ENCODE measurements around the gene CCDC148. TPM values are rescaled to one million over a fixed set of nuclear protein-coding genes. Genes with fewer than 3 reads are reported as not detected.

CCDC148 gene
- polyA plus RNA-seq, 2 of the 4 experiments (the other 2 are of a cell fraction): 0.41 to 0.85 TPM

GRCh38 chr2:158239271-158239670 lies 217.3 kb downstream of the CCDC148 start (continued):
- TF ChIP-seq E2F6 (IDR thresholded peaks at IDR 0.05; ENCODE audit: borderline replicate concordance, low read depth) (no peak), CBX8 (IDR thresholded peaks at IDR 0.05) (no peak), RCOR1 (IDR thresholded peaks at IDR 0.05; ENCODE audit: low read depth, low read length) (no peak)

GRCh38 chr2:158234497-158234896 lies 222.1 kb downstream of the CCDC148 start:
- H3K4me1 ChIP-seq: peaks cover 7% of the 10 kb centered on the region; the same call in 1 of the 3 replicates
- H3K4me3 ChIP-seq: no peak overlapping the region
- H3K4me2 ChIP-seq: no peak overlapping the region
- 98% methylated on average over 1 of the region's 1 CpG for WGBS (ENCODE audit: missing lambda C conversion rate)
- CTCF ChIA-PET: no interaction called here
- no peaks in the 10 kb centered on the region for H3K9me3 ChIP-seq
- FAIRE-seq (no peak), DNase-seq (ENCODE audit: low read depth in 1 of 2, low spot score in 1 of 2) (no peak), ATAC-seq (no peak)
- POLR2A ChIA-PET: no interaction called here
- no peak for TF ChIP-seq FOSB (CRISPR knock-in tag; IDR thresholded peaks at IDR 0.05)
- no peak for TF ChIP-seq FOXS1 (CRISPR knock-in tag; IDR thresholded peaks at IDR 0.05)
- TF ChIP-seq HES2 (IDR thresholded peaks at IDR 0.05): no peak
- no peak for TF ChIP-seq ELK1 (IDR thresholded peaks at IDR 0.05; ENCODE audit: low read depth, low read length)
- TF ChIP-seq RFX5 (IDR thresholded peaks at IDR 0.05): no peak
- TF ChIP-seq EHF (CRISPR knock-in tag; IDR thresholded peaks at IDR 0.05): no peak
- no peak for TF ChIP-seq MAX (IDR thresholded peaks at IDR 0.05)
- no peak for TF ChIP-seq BCL3 (IDR thresholded peaks at IDR 0.05)
- TF ChIP-seq SREBF2 (IDR thresholded peaks at IDR 0.05): no peak
- TF ChIP-seq FOSL2 (IDR thresholded peaks at IDR 0.05): no peak
- TF ChIP-seq FOSL2 (CRISPR knock-in tag; IDR thresholded peaks at IDR 0.05): no peak
- no peak for TF ChIP-seq EHMT2 (IDR thresholded peaks at IDR 0.05; ENCODE audit: low read depth)
- no peak for TF ChIP-seq RNF2 (IDR thresholded peaks at IDR 0.05; ENCODE audit: borderline replicate concordance, low read depth)
- no peak for TF ChIP-seq CHD4 (IDR thresholded peaks at IDR 0.05; ENCODE audit: borderline replicate concordance)
- no peak for TF ChIP-seq USF2 (IDR thresholded peaks at IDR 0.05)
- TF ChIP-seq PHF8 (IDR thresholded peaks at IDR 0.05; ENCODE audit: borderline replicate concordance, low read depth): no peak
- TF ChIP-seq ZFP36 (IDR thresholded peaks at IDR 0.05; ENCODE audit: borderline replicate concordance, partially characterized antibody): no peak
- TF ChIP-seq NPAS2 (CRISPR knock-in tag; IDR thresholded peaks at IDR 0.05; ENCODE audit: borderline replicate concordance): no peak
- TF ChIP-seq CBX8 (IDR thresholded peaks at IDR 0.05): no peak
- H3K27ac ChIP-seq: no peak overlapping the region

GRCh38 chr2:158232476-158232875 lies 224.1 kb downstream of the CCDC148 start:
- FAIRE-seq: peak; percentile 23
- Histone ChIP-seq H3K9me3 (no peaks in the 10 kb centered on the region), H3K27ac (no peak overlapping the region), H3K4me2 (peak overlapping the region; percentile 22; the same call in 1 of the 3 replicates), H3K4me3 (no peak overlapping the region), H3K4me1 (peaks cover 7% of the 10 kb centered on the region; the same call in 1 of the 3 replicates)
- ChIA-PET POLR2A (no interaction called here), CTCF (no interaction called here)
- 0% methylated on average over 1 of the region's 1 CpG for WGBS (ENCODE audit: missing lambda C conversion rate)
- ATAC-seq: no peak
- no peak for TF ChIP-seq HDAC2 (IDR thresholded peaks at IDR 0.05)
- TF ChIP-seq GATA3 (IDR thresholded peaks at IDR 0.05; ENCODE audit: borderline replicate concordance): 0 out of 2 replicates have a peak, but pooled peaks have one; percentile 34
- TF ChIP-seq RNF2 (IDR thresholded peaks at IDR 0.05; ENCODE audit: borderline replicate concordance, low read depth): no peak
- peak in 1 of 2 experiments; percentile 11 for DNase-seq (ENCODE audit: low read depth in 1 of 2, low spot score in 1 of 2)
